GM10248 (cell line): Measurements from ENCODE around the gene DCAF7.

Experiments
- CTCF ChIA-PET: fragments of 300-600 bp; sonication (Branson Sonifier 250); formaldehyde crosslinking; extraction: SDS; loops from one replicate; lab custom pipeline; 2021; ENCODE audit warnings: antibody characterized with exemption; lab: Yijun Ruan, JAX
- POLR2A ChIA-PET: fragments of 350-650 bp; sonication (Branson Sonifier 250); formaldehyde crosslinking; extraction: SDS; loops from one replicate; lab custom pipeline; 2020; ENCODE audit warnings: antibody characterized with exemption; lab: Yijun Ruan, JAX
- DNase-seq: peaks from one replicate; pipeline ENCODE4 v3.0.0; 2012; ENCODE audit errors: extremely low spot score
- CTCF ChIP-seq: IDR thresholded peaks from 2 replicates; pipeline ENCODE4 v1.5.1; 2012; ENCODE audit warnings: mild to moderate bottlenecking, low read depth; ENCODE audit errors: extremely low read depth, missing control alignments, control extremely low read depth

Gene DCAF7

GRCh38 chr17:63578027-63578768 lies 27.9 kb downstream of the DCAF7 start:
- no peak for DNase-seq
- ChIA-PET CTCF (interaction anchor here (1.3 to 1.8 kb wide), 3 partner anchors 13 to 17 kb away, joined by 4 to 7 read pairs (median 4); no protein-coding TSS in a partner anchor), POLR2A (interaction anchor here (0.6 kb wide), 1 partner anchor 151 kb away, joined by 5 read pairs; no protein-coding TSS in a partner anchor)
- TF ChIP-seq CTCF, result no peak

- ChIA-PET POLR2A (no interaction called here), CTCF (interaction anchor here (1.3 to 1.8 kb wide), 3 partner anchors 12 to 18 kb away, joined by 4 to 7 read pairs (median 4); no protein-coding TSS in a partner anchor)
- no peak for DNase-seq
- no peak for TF ChIP-seq CTCF
Measured at GRCh38 chr17:63578769-63579111, 28.5 kb downstream of the DCAF7 start.

GRCh38 chr17:63579633-63580032 lies 29.4 kb downstream of the DCAF7 start:
- no peak for DNase-seq
- ChIA-PET POLR2A (no interaction called here), CTCF (interaction anchor here (1.3 to 1.8 kb wide), 2 partner anchors 11 to 19 kb away, joined by 4 read pairs; no protein-coding TSS in a partner anchor)
- no peak for TF ChIP-seq CTCF

GRCh38 chr17:63587770-63588169 lies 37.5 kb downstream of the DCAF7 start:
- no peak for DNase-seq
- ChIA-PET POLR2A (no interaction called here), CTCF (interaction anchor here (1.7 kb wide), 1 partner anchor 24 kb away, joined by 3 read pairs; no protein-coding TSS in a partner anchor)
- no peak for TF ChIP-seq CTCF

GRCh38 chr17:63588797-63589196 lies 38.5 kb downstream of the DCAF7 start:
- no peak for TF ChIP-seq CTCF
- DNase-seq, result no peak
- ChIA-PET CTCF (interaction anchor here (1.7 kb wide), 1 partner anchor 23 kb away, joined by 3 read pairs; no protein-coding TSS in a partner anchor), POLR2A (no interaction called here)

- CTCF ChIA-PET, result no interaction called here
- POLR2A ChIA-PET, result no interaction called here
- TF ChIP-seq CTCF, result no peak
- DNase-seq, result no peak
Measured at GRCh38 chr17:63589646-63590045, 39.4 kb downstream of the DCAF7 start.
